PC-3 (cell line): ENCODE data around the gene RAB40C.

Experiments used
- EZH2 ChIP-seq: fragments of 300-600 bp; sonication (generic); IDR thresholded peaks from one replicate; pipeline ENCODE4 v1.6.1; 2017; ENCODE audit warnings: antibody characterized with exemption, mild to moderate bottlenecking, low read length; ENCODE audit not compliant: unreplicated experiment
- TF ChIP-seq, protein P1 (sequence below): fragments of 300-600 bp; sonication (generic); conservative IDR thresholded peaks from 2 replicates; pipeline ENCODE4 v1.5.1; 2017; ENCODE audit warnings: antibody characterized with exemption, low read depth, mild to moderate bottlenecking, low read length

DNA sequence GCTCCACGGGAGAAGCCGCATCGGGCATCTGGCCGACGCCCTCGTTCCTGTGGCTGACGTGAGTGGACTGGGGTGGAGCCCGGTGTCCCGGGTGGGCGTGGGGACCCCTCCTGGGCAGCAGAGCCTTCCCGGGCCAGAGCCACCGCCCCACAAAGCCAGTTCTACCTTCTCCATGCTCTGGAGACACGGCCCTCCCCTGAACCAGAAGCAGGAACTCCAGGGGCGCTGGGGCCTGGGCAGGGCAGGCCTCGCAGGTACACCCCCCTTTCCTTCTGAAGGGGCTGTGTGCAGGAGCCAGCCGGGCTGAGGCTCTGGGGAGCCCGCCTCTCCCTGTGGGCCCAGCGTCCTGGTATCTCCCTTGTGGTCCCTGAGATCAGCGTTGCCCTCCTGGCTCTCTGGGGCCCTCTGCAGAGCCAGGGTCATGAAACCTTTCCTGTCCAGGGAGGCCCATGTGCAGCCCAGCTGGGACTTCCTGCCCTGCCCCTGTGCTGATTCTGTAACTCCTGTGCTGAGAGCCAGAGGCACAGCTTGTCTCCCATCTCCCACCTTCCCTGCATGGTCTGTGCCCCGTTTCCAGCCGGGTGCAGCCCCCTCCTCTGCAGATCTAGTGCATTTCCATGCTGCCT is 13.6 kb upstream of the RAB40C start:
- TF ChIP-seq, protein P1, sequence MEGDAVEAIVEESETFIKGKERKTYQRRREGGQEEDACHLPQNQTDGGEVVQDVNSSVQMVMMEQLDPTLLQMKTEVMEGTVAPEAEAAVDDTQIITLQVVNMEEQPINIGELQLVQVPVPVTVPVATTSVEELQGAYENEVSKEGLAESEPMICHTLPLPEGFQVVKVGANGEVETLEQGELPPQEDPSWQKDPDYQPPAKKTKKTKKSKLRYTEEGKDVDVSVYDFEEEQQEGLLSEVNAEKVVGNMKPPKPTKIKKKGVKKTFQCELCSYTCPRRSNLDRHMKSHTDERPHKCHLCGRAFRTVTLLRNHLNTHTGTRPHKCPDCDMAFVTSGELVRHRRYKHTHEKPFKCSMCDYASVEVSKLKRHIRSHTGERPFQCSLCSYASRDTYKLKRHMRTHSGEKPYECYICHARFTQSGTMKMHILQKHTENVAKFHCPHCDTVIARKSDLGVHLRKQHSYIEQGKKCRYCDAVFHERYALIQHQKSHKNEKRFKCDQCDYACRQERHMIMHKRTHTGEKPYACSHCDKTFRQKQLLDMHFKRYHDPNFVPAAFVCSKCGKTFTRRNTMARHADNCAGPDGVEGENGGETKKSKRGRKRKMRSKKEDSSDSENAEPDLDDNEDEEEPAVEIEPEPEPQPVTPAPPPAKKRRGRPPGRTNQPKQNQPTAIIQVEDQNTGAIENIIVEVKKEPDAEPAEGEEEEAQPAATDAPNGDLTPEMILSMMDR, result no peak
- TF ChIP-seq EZH2, result no peak
